HEK293 (cell line): Measurements from ENCODE around the gene RSPO1.

Experiments
- ZFP41 ChIP-seq: fragments of 450-650 bp; formaldehyde crosslinking; IDR thresholded peaks from 2 replicates; pipeline ENCODE4 v1.5.1; 2016; ENCODE audit warnings: missing biosample characterization, missing genetic modification characterization, borderline replicate concordance
- ZNF24 ChIP-seq: fragments of 450-650 bp; formaldehyde crosslinking; IDR thresholded peaks from 2 replicates; pipeline ENCODE4 v1.5.1; 2016; ENCODE audit warnings: missing biosample characterization, missing genetic modification characterization
- TF ChIP-seq, protein P1 (sequence below): fragments of 450-650 bp; formaldehyde crosslinking; IDR thresholded peaks from 2 replicates; pipeline ENCODE4 v1.5.1; 2016; ENCODE audit warnings: missing biosample characterization, missing genetic modification characterization

GRCh38 chr1:37609002-37609401, 25.7 kb downstream of the RSPO1 start:
- TF ChIP-seq ZFP41 (tag by site-specific recombination) (no peak), ZNF24 (no peak)
- TF ChIP-seq, protein P1, sequence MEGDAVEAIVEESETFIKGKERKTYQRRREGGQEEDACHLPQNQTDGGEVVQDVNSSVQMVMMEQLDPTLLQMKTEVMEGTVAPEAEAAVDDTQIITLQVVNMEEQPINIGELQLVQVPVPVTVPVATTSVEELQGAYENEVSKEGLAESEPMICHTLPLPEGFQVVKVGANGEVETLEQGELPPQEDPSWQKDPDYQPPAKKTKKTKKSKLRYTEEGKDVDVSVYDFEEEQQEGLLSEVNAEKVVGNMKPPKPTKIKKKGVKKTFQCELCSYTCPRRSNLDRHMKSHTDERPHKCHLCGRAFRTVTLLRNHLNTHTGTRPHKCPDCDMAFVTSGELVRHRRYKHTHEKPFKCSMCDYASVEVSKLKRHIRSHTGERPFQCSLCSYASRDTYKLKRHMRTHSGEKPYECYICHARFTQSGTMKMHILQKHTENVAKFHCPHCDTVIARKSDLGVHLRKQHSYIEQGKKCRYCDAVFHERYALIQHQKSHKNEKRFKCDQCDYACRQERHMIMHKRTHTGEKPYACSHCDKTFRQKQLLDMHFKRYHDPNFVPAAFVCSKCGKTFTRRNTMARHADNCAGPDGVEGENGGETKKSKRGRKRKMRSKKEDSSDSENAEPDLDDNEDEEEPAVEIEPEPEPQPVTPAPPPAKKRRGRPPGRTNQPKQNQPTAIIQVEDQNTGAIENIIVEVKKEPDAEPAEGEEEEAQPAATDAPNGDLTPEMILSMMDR (tag by site-specific recombination) = no peak
